Measurements from ENCODE around the gene ADAMTSL2. TPM values are rescaled to one million over a fixed set of nuclear protein-coding genes. Genes with fewer than 3 reads are reported as not detected.

The ADAMTSL2 gene
- total RNA-seq, 2 experiments from 2014 or later = 0.29 to 0.34 TPM

Other genes with a start within 250 kb of the ADAMTSL2 start
- 10 to 100 TPM; 31.8 to 33.0 TPM for gene SURF6, start 198.5 kb upstream of the ADAMTSL2 start, total RNA-seq
- 10 to 100 TPM; 42.3 to 45.2 TPM for gene MED22, start 186.6 kb upstream of the ADAMTSL2 start, total RNA-seq
- 1,000 to 10,000 TPM; 3,142 to 3,195 TPM for gene RPL7A, start 186.5 kb upstream of the ADAMTSL2 start, total RNA-seq
- gene SURF1, start 178.2 kb upstream of the ADAMTSL2 start, total RNA-seq = 10 to 100 TPM; 25.4 to 26.6 TPM
- gene SURF2, start 178.2 kb upstream of the ADAMTSL2 start, total RNA-seq = 10 to 100 TPM; 30.7 to 32.2 TPM
- gene SURF4, start 158.6 kb upstream of the ADAMTSL2 start, total RNA-seq = 100 to 1,000 TPM; 197 to 198 TPM
- under 1 TPM; 0.16 to 0.31 TPM for gene STKLD1, start 158.3 kb upstream of the ADAMTSL2 start, total RNA-seq
- 10 to 100 TPM; 45.3 to 47.7 TPM for gene REXO4, start 116.7 kb upstream of the ADAMTSL2 start, total RNA-seq
- gene ADAMTS13, start 112.3 kb upstream of the ADAMTSL2 start, total RNA-seq = 1 to 10 TPM; 1.0 to 1.5 TPM
- 1 to 10 TPM in 1 of 2 experiments, under 1 TPM in 1; 0.54 to 1.4 TPM for gene CACFD1, start 74.7 kb upstream of the ADAMTSL2 start, total RNA-seq
- gene SLC2A6, start 55.6 kb upstream of the ADAMTSL2 start, total RNA-seq = 1 to 10 TPM; 8.9 to 9.3 TPM
- not detected for gene MYMK, start 9.7 kb upstream of the ADAMTSL2 start, total RNA-seq
- not detected for gene FAM163B, start 74.7 kb downstream of the ADAMTSL2 start, total RNA-seq
- not detected for gene DBH, start 101.7 kb downstream of the ADAMTSL2 start, total RNA-seq
- gene SARDH, start 203.6 kb downstream of the ADAMTSL2 start, total RNA-seq = 1 to 10 TPM; 2.3 to 2.7 TPM

Measured in activated naive CD8-positive, alpha-beta T cell treated with anti-CD3 and anti-CD28 coated beads for 36 hours (primary cell).